NK-92 (cell line): ENCODE data around the gene TM6SF1.
"Not testable (repeated sequence)": the region's sequence is repeated elsewhere in the genome, so short reads cannot be mapped to it uniquely, and the experiment has no call there.

ENCODE experiments used
- DNase-seq: peaks from one replicate; lab custom pipeline; 2025; ENCODE audit not compliant: unreplicated experiment; lab: John Stamatoyannopoulos, UW

The TM6SF1 gene

DNA sequence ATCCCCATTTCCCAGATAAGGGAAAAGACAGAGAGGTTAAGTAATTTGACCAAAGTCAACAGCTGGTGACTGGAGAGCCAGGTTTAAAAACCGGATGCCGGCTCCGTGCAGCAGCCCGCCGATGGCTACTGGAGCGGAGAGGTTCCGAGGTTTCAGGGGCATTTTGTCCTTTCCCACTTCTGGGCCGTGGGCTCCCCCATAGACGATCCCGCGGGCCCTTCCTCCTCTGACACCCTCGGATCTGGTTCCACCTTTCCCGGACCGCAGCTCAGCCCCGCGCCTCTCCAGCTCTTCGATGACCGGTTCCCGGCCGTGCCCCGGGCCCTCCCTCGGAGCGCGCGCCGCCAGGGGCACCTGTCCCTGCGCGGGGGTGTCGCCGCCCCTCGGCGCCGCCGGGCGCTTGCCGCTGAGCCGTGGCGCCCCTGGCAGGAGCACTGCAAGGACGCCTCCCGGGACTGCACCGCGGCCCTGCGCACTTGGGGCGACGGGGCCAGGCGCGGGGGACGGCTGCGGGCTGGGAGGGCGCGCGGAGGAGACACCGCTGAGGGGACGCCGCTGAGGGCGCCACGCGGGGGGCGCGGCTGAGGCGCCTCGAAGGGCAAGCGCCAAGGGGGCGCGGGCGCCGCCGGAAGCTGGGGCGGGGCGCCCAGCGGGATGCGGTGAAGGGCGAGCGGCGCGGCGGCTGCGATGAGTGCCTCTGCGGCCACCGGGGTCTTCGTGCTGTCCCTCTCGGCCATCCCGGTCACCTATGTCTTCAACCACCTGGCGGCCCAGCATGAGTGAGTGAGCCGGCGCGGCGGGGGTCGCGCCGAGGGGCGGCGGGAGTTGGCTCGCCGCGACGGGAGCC, at the start of gene TM6SF1:
TM6SF1 (plus strand) TSS at position 652 of the 847 bp plus-strand sequence; CDS start at position 688, 36 bp downstream.
- DNase-seq: no peak

DNA sequence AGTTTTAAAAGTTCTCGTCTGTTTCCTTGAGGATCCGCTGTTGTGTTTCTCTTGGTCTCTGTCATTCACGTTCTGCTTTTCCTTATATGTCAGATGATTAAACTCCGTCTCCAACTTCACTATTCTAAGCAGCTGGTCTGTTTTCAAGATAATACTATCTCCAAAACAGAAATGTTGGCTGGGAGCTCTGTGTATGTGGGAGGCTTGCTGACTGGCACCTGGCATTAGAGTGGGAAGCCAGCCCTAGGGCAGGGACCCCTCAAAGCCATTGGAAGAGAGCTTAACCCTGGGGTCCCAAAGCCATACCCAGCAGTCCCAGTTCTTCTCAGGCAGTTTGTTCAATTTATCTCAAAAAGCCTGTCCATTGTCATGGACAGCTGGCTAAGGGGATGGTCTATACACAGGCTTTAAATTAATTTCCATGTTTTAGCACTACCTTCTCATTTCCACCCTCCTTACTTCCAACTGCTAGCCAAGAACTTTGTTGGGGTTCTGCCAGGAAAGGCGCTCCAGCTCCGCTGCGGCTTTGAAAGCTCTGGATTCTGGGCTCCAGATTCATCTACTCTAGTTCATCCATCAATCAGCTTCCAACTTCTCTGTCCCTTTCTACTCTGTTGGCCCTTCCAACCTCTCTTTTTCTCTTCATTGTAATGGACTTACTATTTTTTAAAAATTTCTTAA, 49.6 kb upstream of the TM6SF1 start:
- DNase-seq: no peak

DNA sequence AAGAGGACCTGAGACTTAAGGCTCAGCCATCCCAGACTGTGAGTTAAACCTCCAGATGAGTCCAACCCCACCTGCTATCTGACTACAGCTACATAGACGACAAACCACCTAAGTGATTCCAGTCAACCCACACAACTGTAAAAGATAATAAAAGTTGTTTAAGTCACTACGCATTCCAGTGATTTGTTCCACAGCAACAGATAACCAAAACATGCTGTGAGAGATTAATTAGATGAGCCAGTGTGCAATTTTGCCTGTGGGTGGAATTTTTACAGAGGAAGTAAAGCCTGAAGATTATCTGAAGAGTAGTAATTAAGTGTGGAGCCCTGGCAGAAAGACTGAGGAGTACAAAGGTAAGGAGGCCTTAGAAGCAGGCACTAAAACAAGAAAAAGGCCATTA, 45.8 kb upstream of the TM6SF1 start:
- DNase-seq: no peak

DNA sequence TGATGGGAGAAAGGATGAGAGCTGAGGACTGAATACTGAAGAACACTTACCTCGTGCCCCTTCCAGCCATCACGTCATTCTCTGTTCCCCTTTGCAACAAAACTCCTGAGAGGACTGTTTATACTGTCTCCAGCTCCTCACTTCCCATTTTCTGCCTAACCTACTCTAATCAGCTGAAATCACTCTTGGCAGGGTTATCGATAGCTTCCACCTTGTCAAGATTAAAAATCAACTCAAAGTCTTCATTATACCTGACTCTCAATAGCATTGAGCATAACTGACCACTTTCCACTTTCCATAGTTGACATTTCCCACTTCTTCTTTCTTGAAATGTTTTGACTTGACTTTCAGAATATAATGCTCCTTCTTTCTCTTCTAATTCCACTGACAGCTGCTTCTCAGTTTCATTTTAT, 44.7 kb upstream of the TM6SF1 start:
- DNase-seq: no peak

DNA sequence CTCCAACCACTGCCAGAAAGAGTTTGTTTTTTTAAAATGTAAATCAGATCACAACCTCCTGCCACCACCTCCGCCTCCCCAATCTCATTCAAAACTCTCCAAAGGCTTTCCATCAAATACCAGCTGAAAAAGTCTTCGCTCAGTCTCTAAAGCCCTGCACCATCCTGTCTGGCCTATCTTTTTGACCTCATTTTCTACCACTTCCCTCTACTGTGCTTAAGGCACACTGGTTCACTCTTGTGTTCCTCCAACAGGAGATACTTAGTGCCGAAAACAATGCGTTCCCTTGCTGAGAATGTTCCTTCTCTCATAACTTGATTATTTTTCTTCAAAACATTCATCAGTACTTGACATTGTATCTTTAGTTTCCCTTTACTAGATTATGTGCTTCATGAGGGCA, 43.9 kb upstream of the TM6SF1 start:
- DNase-seq: no peak

DNA sequence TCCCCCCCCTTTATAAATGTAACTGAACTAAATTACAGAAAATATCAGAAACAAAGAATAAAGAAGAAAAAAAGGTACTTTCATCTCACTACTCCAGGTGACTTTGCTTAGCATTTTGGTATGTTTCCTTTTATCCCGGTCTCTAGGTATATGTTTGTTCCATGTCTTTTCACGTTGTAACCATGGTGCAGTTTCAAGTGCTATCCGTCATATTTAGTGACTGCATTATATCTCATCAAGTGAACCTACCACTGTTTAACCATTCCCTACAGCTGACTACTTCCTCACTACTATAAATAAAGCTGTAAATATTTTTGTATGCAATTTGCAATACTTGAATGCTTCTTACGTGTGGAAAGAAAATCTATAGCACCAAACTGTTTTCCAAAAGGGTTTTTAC, 42.6 kb upstream of the TM6SF1 start:
- DNase-seq: no peak

DNA sequence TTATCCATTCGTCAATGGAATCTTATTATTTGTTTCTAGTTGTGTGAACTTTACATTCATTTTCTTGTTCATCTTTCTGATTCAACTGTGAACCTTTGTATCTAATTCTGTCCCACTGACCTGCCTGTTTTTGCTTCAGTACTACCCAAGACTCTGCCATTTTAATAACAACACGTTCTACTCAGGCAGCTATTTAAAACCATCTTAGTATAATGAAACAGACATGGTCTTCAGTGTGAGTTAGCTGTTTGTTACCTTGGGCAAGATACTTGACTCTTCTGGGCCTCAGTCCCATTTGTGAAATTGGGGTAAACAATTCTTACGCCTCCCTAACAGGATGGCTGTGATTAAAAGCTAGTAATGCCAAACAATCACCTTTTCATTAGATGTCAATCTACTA, 42.0 kb upstream of the TM6SF1 start:
- DNase-seq: no peak

DNA sequence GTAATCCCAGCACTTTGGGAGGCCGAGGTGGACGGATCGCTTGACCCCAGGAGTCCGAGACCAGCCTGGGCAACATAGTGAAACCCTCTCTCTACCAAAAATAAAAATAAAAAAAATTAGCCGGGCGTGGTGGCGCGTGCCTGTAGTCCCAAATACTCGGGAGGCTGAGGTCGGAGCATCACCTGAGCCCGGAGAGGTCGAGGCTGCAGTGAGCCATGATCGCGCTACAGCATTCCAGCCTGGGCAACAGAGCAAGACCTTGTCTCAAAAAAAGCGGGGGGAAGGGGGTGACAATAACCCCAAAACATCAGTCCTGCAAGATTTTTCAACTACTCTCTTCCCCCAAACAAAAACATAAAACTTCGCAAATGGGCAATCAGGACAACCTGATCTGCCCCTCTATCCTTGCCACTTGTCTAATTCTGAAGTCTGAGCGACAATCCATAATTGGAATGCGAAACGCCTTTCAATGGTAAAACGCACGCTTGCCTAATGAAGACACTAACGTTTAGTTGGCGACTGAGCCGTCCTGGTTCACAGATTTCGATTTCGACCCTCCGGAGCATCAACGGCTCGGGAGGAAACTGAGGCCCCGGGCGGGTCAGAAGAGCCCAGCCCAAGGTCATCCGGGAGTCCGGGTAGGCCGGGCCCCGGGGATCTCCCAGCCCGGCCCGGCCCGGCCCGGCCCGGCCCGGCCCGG, 41.3 kb upstream of the TM6SF1 start:
- DNase-seq: no peak

DNA sequence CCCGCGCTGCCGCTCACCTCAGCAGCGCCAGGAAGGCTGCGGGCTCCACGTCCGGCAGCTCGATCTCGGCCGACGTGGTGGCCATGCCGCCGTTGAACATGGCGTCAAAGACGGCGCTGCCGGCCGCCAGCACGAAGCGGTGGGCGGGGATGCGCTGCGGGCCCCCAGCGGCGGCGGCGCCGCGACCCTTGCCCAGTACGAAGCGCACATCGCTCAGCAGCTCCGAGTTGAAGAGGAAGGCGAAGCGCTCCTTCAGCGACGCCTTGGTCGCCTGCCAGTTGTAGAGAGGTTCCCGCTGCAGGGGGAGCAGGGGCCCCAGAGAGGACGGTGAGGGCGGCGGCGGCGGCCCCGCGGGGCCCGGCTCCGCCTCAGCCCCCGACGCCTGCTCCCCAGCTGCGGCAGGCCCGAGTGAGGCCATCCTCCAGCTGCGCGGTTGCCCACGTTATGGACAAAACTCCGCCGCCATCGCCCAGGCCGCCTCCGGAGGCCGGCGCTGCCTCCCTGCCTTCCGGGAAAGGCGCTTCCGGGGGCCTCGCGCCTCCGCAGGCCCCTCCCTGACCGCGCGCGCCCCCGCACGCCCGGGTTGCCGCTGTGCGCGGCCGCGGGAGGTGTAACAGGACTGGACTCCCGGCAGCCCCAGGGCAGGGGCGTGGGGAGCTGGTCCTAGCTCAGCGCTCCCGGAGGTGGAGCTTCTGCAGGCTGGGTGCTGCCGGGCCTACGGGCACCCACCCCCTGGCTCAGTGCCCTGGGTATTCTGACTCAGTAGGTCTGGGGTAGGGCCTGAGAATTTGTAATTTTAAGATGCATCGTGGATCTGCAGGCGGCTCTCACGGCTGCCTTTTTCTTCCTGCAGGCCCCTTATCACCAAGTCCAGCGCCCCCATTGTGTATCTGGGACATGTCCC, 40.5 kb upstream of the TM6SF1 start, which contains the start of gene BTBD1:
BTBD1 (minus strand) TSS at position 519 of the 904 bp plus-strand sequence; CDS start at position 418, 101 bp downstream.
- no peak for DNase-seq

DNA sequence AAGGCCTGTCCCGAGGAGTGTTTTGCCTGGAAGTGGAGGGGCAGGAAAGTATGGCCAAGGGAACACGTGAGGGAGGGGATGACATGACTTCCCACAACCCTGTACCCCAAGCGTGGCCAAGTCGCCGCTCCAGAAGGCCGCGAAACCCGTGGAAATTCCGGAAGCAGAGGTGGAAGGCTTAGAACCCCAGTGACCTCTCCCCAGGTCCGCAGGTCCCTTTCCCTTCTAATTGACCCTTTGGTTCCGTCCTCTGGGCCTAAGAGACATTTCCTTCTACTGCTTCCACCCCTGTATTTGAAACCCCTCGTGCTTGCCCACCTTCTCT, 39.8 kb upstream of the TM6SF1 start:
- DNase-seq: no peak

DNA sequence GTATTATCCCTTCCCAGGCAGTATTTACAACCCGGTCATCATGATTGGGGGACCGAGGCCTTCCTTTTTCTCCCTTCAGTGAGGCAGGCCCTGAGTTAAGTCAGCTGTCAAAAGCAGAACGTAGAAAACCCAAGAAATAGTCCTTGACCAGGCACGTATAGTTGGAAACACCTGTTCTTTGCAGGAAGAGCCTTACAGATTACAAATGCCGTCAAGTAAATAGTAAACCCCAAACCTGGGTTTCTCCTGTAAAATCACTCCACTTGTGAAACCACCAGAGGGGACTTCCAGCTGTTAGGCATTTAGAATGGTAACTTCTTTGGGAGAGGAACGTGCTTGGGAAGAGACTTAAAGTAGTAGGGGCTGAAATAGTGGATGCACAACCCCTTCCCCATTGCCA, 39.4 kb upstream of the TM6SF1 start:
- DNase-seq: no peak

DNA sequence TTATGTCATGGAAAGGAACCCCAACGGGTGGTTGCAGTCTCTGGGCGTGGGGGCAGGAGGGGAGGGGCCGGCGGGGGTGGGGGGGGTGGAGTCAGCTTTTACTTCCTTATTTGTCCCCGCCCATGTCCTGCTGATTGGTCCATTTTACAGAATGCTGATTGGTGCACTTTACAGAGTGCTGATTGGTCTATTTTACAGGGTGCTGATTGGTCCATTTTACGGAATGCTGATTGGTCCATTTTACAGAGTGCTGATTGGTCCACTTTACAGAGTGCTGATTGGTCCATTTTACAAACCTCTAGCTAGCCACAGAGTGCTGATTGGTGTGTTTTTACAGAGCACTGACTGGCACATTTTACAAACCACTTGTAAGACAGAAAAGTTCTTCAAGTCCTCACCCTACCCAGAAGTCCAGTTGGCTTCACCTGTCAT, 38.2 kb upstream of the TM6SF1 start:
- not testable (repeated sequence) for DNase-seq

DNA sequence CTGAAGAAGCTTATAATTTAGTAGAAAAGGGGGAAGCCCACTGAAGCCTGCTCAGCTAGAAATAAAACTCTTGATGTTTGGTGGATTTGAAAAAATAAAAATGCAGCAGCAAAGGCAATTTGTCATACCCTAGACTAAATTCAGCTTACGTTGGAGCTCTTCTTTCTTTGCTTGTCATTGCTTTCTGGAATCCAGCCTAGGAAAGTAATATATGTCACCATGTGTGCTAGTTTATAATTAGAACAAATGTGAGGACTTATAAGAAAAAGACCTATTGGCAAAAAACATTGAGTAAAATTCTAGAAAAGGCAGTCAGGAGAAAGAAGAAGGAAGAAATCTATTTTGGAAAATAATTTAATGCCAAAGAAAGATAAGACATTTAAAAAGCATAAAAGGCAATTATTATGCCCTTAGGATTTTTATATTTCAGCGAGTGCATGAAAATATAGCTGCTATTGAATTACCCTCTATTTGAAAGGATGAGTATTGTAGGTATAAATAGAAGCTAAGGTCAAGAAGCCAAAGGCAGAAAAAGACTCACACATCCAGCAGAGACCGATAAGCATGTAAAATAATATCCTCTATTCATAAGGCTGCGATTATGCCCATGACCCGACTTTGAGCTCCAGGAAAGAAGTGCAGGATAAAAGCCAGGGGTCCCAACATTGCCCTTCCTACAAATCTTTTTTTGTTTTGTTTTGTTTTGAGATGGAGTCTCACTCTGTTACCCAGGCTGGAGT, 29.8 kb upstream of the TM6SF1 start:
- DNase-seq: no peak

DNA sequence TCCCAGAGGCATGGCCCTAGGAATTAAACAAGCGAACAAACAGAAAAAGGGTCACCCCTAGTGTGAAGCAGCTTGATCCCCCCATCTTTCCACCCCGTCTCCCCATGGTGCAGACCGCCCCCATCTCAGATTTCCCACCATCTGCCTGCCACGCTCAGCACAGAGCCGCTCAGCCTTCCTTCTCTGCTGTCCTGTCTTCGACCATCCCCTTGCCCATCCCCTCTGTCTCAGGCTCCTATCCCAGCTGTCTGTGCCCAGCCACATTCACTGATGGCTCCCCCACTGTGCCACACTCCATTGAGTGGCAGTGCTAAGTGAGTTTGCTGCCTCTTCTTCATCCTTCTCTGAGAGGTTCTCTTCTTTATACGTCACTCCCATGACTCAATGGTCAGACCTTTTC, 28.7 kb upstream of the TM6SF1 start:
- DNase-seq: no peak

DNA sequence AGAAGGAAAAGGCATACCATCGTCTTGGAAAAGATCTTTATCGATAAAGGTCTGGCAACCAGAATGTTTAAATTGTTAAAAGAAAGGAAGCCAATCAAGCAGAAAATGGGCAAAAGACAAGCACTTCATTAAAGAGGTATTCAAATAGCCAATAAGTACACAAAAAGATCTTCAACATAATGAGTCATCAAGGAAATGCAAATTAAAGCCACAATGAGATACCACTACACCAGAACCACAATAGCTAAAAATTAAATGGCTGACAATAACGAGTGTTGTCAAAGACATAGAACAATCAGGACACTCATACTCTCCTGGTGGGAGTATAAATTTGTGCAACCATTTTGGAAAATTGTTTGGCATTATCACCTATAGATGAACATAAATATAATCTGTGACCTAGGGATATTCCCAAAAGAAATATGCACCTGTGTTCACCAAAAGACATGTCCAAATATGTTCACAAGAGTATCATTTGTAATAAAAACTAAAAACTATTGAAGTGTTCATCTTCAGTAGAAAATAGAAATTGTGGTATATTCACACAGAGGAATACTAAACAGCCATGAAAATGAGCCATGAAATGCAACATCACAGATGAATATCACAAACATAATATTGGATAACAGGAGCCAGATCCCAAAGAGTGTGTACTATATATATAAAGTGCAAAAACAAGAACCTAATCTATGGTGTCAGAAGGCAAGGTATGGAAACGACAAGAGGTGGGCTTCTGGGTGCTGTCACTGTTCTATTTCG, 26.0 kb upstream of the TM6SF1 start:
- no peak for DNase-seq

DNA sequence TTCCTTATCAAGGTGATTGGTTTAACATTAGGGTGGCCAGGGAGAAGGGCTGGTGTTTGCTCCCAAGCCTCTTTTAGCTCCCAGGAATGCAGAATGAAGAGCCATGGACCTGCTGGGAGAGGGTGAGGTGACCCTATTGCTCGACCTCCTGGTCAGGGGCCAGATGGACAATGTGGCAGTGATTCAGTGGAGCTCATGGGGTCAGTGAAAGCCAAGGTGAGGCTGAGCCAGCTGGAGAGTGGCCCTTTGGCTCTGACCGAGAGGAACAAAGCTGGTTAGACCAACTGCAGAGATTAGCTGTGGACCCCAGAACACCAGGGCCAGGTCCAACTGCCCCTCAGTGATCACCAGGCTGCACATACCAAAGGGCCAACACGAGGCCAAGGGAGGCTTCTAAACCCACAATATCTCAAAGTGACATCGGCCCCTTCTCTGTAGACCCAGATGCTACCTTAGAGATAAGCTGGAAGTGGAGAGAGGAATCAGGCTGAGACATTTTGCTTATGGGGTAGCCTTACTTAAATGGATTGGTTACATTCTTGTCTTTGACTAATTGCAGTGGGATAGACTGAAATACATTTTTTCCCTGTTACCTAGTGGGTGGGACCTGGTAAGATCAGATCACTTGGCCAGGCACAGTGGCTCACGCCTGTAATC, 24.6 kb upstream of the TM6SF1 start:
- no peak for DNase-seq

DNA sequence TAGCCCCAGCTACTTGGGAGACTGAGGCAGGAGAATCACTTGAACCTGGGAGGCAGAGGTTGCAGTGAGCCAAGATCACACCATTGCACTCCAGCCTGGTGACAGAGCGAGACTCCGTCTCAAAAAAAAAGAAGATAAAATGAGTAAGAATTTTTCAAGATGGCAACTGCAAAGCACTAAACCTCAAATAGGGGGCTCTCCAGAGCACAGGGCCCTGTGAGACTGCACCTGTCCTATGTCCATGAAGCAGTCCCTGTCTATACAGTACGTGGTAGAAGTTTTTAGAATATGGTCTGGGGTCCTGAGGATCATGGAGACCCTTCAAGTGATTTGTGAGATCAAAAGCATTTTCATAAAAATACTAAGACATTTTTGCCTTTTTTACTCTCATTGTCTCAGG, 22.0 kb upstream of the TM6SF1 start:
- not testable (repeated sequence) for DNase-seq

DNA sequence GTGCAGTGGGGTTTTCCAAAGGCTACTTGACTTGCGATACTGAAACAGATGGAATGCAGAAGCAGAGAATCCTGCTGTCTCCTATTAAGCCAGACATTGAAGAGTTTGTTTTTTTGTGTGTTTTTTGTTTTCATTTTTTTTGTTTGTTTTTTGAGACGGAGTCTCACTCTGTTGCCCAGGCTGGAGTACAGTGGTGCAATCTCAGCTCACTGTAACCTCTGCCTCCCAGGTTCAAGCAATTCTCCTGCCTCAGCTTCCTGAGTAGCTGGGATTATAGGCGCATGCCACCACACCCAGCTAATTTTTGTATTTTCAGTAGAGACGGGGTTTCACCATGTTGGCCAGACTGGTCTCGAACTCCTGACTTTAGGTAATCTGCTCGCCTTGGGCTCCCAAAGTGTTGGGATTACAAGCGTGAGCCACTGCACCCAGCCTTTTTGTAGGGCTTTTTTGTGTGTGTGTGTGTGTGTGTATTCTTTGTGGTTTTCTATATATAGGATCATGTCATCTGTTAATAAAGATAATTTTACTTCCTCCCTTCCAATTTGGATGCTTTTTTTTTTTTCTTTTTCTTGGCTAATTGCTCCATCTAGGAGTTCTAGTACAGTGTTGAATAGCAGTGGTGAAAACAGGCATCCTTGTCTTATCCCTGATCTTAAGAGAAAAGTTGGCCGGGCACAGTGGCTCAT, 21.4 kb upstream of the TM6SF1 start:
- not testable (repeated sequence) for DNase-seq
